GM23338 (cell line): ENCODE results near the gene TSHZ2. TPM values are rescaled to one million over a fixed set of nuclear protein-coding genes. Genes with fewer than 3 reads are reported as not detected.

Experiments
- ATAC-seq: fragments of 200-7000 bp; cut with Tn5 transposase; 3 replicates; pipeline ENCODE4 v1.9.1; 2020
- DNase-seq: peaks from one replicate; pipeline ENCODE4 v3.0.0-alpha.2; 2015; ENCODE audit warnings: low spot score
- H2AFZ ChIP-seq: fragments of 200-600 bp; sonication (generic); 2 replicates; pipeline ENCODE4 v1.8.0; 2016; ENCODE audit warnings: antibody characterized with exemption, mild to moderate bottlenecking, moderate library complexity
- H3F3A ChIP-seq: fragments of 200-600 bp; sonication (generic); replicated peaks from 2 replicates; pipeline ENCODE4 v1.8.0; 2017; ENCODE audit warnings: antibody characterized with exemption, mixed run types, low read depth
- H3K27ac ChIP-seq: fragments of 200-600 bp; sonication (generic); 2 replicates; pipeline ENCODE4 v1.6.1; 2016; ENCODE audit warnings: low read depth
- H3K27me3 ChIP-seq: fragments of 200-600 bp; sonication (generic); 2 replicates; pipeline ENCODE4 v1.8.0; 2016; ENCODE audit warnings: mild to moderate bottlenecking, mixed run types, moderate library complexity; ENCODE audit not compliant: insufficient read depth
- H3K36me3 ChIP-seq: fragments of 200-600 bp; sonication (generic); 2 replicates; pipeline ENCODE4 v1.8.0; 2016; ENCODE audit warnings: mild to moderate bottlenecking; ENCODE audit not compliant: insufficient read depth
- H3K4me1 ChIP-seq: fragments of 200-600 bp; sonication (generic); 2 replicates; pipeline ENCODE4 v1.8.0; 2016; ENCODE audit warnings: mild to moderate bottlenecking, moderate library complexity; ENCODE audit not compliant: insufficient read depth
- H3K4me2 ChIP-seq: fragments of 200-600 bp; sonication (generic); 2 replicates; pipeline ENCODE4 v1.7.1; 2017; ENCODE audit warnings: mixed run types
- H3K4me3 ChIP-seq: fragments of 200-600 bp; sonication (generic); 2 replicates; pipeline ENCODE4 v1.6.1; 2016; ENCODE audit warnings: mixed run types
- H3K79me2 ChIP-seq: fragments of 200-600 bp; sonication (generic); replicated peaks from 2 replicates; pipeline ENCODE4 v1.8.0; 2017; ENCODE audit warnings: mild to moderate bottlenecking; ENCODE audit not compliant: insufficient read depth
- H3K9me2 ChIP-seq: fragments of 200-600 bp; sonication (generic); 2 replicates; pipeline ENCODE4 v1.8.0; 2017; ENCODE audit not compliant: insufficient read depth
- H4K20me1 ChIP-seq: fragments of 200-600 bp; sonication (generic); replicated peaks from 2 replicates; pipeline ENCODE4 v1.8.0; 2017; ENCODE audit warnings: mild to moderate bottlenecking; ENCODE audit not compliant: insufficient read depth
- H3K27ac Mint-ChIP-seq: 2 replicates; pipeline ENCODE4 v1.8.0; 2020; ENCODE audit warnings: inconsistent platforms, mild to moderate bottlenecking, moderate library complexity, mixed read lengths
- H3K27me3 Mint-ChIP-seq: 3 replicates; pipeline ENCODE4 v1.8.0; 2022; ENCODE audit warnings: low read depth, mild to moderate bottlenecking, moderate library complexity, mixed read lengths, inconsistent platforms; ENCODE audit not compliant: insufficient read depth, poor library complexity
- H3K36me3 Mint-ChIP-seq: 3 replicates; pipeline ENCODE4 v1.8.0; 2021; ENCODE audit warnings: low read depth, mild to moderate bottlenecking, inconsistent platforms, moderate library complexity, mixed read lengths
- H3K4me1 Mint-ChIP-seq: 3 replicates; pipeline ENCODE4 v1.8.0; 2020; ENCODE audit warnings: mild to moderate bottlenecking, inconsistent platforms, mixed read lengths
- H3K4me3 Mint-ChIP-seq: 3 replicates; pipeline ENCODE4 v1.8.0; 2021; ENCODE audit warnings: moderate library complexity, mild to moderate bottlenecking, inconsistent platforms, mixed read lengths
- H3K9me3 Mint-ChIP-seq: 3 replicates; pipeline ENCODE4 v1.8.0; 2020; ENCODE audit warnings: moderate library complexity, mild to moderate bottlenecking, inconsistent platforms, mixed read lengths
- CTCF ChIP-seq, 2 experiments: fragments of 200-600 bp in 1 of 2; sonication (generic) in 1 of 2; conservative IDR thresholded peaks; 2 replicates each; pipeline versions ENCODE4 v1.5.1 to v1.6.1; 2016 to 2017; ENCODE audit warnings: antibody characterized with exemption in 2 of 2, low read depth in 2 of 2, mild to moderate bottlenecking in 2 of 2, moderate library complexity in 1 of 2
- ETS1 ChIP-seq: IDR thresholded peaks from 2 replicates; pipeline ENCODE4 v1.6.1; 2016; ENCODE audit warnings: antibody characterized with exemption
- EZH2 ChIP-seq: fragments of 200-600 bp; sonication (generic); IDR thresholded peaks from one replicate; pipeline ENCODE4 v1.8.0; 2017; ENCODE audit warnings: antibody characterized with exemption, mild to moderate bottlenecking, low read depth; ENCODE audit not compliant: unreplicated experiment
- EZH2phosphoT487 ChIP-seq: fragments of 200-600 bp; sonication (generic); IDR thresholded peaks from one replicate; pipeline ENCODE4 v1.8.1; 2018; ENCODE audit warnings: antibody characterized with exemption; ENCODE audit not compliant: unreplicated experiment
- JUNB ChIP-seq: IDR thresholded peaks from one replicate; pipeline ENCODE4 v1.6.1; 2016; ENCODE audit warnings: antibody characterized with exemption; ENCODE audit not compliant: unreplicated experiment
- NANOG ChIP-seq: IDR thresholded peaks from 2 replicates; pipeline ENCODE4 v1.6.1; 2016; ENCODE audit warnings: antibody characterized with exemption, borderline replicate concordance
- STAT1 ChIP-seq: IDR thresholded peaks from one replicate; pipeline ENCODE4 v1.6.1; 2016; ENCODE audit warnings: antibody characterized with exemption; ENCODE audit not compliant: unreplicated experiment
- ZNF114 ChIP-seq: fragments of 250-450 bp; sonication (Bioruptor Pico); IDR thresholded peaks from 2 replicates; pipeline ENCODE4 v1.5.0; 2020; ENCODE audit warnings: mild to moderate bottlenecking, moderate library complexity
- ZNF331 ChIP-seq: fragments of 250-450 bp; sonication (Bioruptor Pico); IDR thresholded peaks from 2 replicates; pipeline ENCODE4 v1.5.0; 2020; ENCODE audit warnings: low read depth, mild to moderate bottlenecking, moderate library complexity
- ZNF462 ChIP-seq: fragments of 250-450 bp; sonication (Bioruptor Pico); IDR thresholded peaks from 2 replicates; pipeline ENCODE4 v1.5.0; 2020; ENCODE audit warnings: mild to moderate bottlenecking, moderate library complexity
- polyA plus RNA-seq: library from polyadenylated mRNA; unstranded; fragments of >200 nt; fragmentation: Nextera tagmentation; extraction: Ambion mirVana; gene quantifications from 2 replicates; pipeline ENCODE4 v1.2.1, GENCODE V29; 2016
- total RNA-seq: library from RNA; depleted of rRNA; stranded (reverse); fragments of >200 nt; shearing (Covaris generic); gene quantifications from 2 replicates; pipeline ENCODE4 v1.2.3, GENCODE V29; 2014

TSHZ2 gene
- total and polyA plus RNA-seq, 2 experiments from 2014 or later, result 0.49 to 1.3 TPM

- TF ChIP-seq EZH2 (no peak), ZNF331 (no peak), EZH2phosphoT487 (no peak), ETS1 (no peak), STAT1 (no peak), ZNF114 (no peak), CTCF (conservative IDR thresholded peaks at IDR 0.05; ENCODE audit: low read depth in 2 of 2) (no peak), JUNB (no peak), ZNF462 (no peak), NANOG (no peak)
- Histone ChIP-seq H3K27me3 (no peaks in the 10 kb centered on the region), H3K36me3 (no peaks in the 10 kb centered on the region), H3K4me1 (0 out of 2 replicates have a peak, but pooled peaks cover 2% of the 10 kb centered on the region), H3K79me2 (peaks cover 11% of the 10 kb centered on the region; the same call in 1 of the 2 replicates), H3K4me2 (no peak overlapping the region), H3K4me3 (no peak overlapping the region), H4K20me1 (no peaks in the 10 kb centered on the region), H3K27ac (no peak overlapping the region), H3F3A (no peaks in the 10 kb centered on the region; the same call in 1 of the 2 replicates), H3K9me2 (0 out of 2 replicates have a peak, but pooled peaks cover 6% of the 10 kb centered on the region), H2AFZ (no peak overlapping the region)
- Mint-ChIP-seq H3K9me3 (peaks cover 12% of the 10 kb centered on the region), H3K4me3 (no peak overlapping the region), H3K36me3 (peaks cover 12% of the 10 kb centered on the region; the same call in 2 of the 3 replicates), H3K4me1 (no peaks in the 10 kb centered on the region; the same call in 1 of the 3 replicates), H3K27me3 (peaks cover 2% of the 10 kb centered on the region), H3K27ac (no peak overlapping the region)
- ATAC-seq (no peak), DNase-seq (no peak)
Observed at GRCh38 chr20:53500651-53501050, 528.5 kb downstream of the TSHZ2 start.
